OCI-LY3 (cell line): Measurements from ENCODE around the gene CAMK1D.

ENCODE experiments used
- EZH2phosphoT487 ChIP-seq: fragments of 200-600 bp; shearing (Covaris generic); IDR thresholded peaks from 2 replicates; pipeline ENCODE4 v1.6.1; 2018; ENCODE audit warnings: antibody characterized with exemption, mixed run types, low read depth
- TF ChIP-seq, protein P1 (sequence below): fragments of 200-600, 300-600 bp; sonication (generic); IDR thresholded peaks from 2 replicates; pipeline ENCODE4 v1.5.1; 2014; ENCODE audit warnings: antibody characterized with exemption, low read length, low read depth

- TF ChIP-seq, protein P1, sequence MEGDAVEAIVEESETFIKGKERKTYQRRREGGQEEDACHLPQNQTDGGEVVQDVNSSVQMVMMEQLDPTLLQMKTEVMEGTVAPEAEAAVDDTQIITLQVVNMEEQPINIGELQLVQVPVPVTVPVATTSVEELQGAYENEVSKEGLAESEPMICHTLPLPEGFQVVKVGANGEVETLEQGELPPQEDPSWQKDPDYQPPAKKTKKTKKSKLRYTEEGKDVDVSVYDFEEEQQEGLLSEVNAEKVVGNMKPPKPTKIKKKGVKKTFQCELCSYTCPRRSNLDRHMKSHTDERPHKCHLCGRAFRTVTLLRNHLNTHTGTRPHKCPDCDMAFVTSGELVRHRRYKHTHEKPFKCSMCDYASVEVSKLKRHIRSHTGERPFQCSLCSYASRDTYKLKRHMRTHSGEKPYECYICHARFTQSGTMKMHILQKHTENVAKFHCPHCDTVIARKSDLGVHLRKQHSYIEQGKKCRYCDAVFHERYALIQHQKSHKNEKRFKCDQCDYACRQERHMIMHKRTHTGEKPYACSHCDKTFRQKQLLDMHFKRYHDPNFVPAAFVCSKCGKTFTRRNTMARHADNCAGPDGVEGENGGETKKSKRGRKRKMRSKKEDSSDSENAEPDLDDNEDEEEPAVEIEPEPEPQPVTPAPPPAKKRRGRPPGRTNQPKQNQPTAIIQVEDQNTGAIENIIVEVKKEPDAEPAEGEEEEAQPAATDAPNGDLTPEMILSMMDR, result no peak
- TF ChIP-seq EZH2phosphoT487, result no peak
Measured at GRCh38 chr10:12874501-12874900, 525.2 kb downstream of the CAMK1D start.
